ENCODE results near the gene ENTPD1.

DNA sequence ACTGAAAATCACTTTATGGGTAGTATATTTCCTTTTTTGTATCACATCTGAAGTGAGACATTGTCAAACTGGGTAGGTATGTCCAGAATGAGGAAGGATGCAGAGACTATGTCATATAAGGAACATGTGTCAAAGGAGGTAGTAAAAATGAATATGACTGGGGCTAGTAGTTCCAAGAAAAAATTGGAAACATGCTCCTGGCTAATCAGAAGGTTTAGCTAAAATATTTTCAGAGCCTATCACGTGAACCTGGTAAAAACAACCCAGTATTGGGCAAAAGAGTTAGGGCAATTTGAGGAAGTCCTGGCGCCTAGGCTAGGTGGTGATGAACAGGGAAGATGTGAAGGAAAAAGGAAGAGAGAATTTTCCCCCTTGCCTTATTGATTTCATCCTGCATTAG is 26.4 kb downstream of the ENTPD1 start:
- TF ChIP-seq, protein P1, sequence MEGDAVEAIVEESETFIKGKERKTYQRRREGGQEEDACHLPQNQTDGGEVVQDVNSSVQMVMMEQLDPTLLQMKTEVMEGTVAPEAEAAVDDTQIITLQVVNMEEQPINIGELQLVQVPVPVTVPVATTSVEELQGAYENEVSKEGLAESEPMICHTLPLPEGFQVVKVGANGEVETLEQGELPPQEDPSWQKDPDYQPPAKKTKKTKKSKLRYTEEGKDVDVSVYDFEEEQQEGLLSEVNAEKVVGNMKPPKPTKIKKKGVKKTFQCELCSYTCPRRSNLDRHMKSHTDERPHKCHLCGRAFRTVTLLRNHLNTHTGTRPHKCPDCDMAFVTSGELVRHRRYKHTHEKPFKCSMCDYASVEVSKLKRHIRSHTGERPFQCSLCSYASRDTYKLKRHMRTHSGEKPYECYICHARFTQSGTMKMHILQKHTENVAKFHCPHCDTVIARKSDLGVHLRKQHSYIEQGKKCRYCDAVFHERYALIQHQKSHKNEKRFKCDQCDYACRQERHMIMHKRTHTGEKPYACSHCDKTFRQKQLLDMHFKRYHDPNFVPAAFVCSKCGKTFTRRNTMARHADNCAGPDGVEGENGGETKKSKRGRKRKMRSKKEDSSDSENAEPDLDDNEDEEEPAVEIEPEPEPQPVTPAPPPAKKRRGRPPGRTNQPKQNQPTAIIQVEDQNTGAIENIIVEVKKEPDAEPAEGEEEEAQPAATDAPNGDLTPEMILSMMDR (IDR thresholded peaks at IDR 0.05; ENCODE audit: low read length), result no peak
- TF ChIP-seq EZH2 (optimal IDR thresholded peaks at IDR 0.05; ENCODE audit: low read depth, low read length) (no peak), EZH2phosphoT487 (IDR thresholded peaks at IDR 0.05; ENCODE audit: low read length) (no peak)

All from MM.1S (cell line).